ENCODE results near the gene SHCBP1L.
A peak's percentile ranks its signal among the peaks of the same experiment; 100 is the strongest.
"Not testable (repeated sequence)": the region's sequence is repeated elsewhere in the genome, so short reads cannot be mapped to it uniquely, and the experiment has no call there.

Gene SHCBP1L

GRCh38 chr1:182962554-182963115 lies 9.7 kb upstream of the SHCBP1L start:
- DNase-seq, result peak; percentile 63

- DNase-seq, result no peak
Measured at GRCh38 chr1:182960046-182960445, 7.1 kb upstream of the SHCBP1L start.

DNA sequence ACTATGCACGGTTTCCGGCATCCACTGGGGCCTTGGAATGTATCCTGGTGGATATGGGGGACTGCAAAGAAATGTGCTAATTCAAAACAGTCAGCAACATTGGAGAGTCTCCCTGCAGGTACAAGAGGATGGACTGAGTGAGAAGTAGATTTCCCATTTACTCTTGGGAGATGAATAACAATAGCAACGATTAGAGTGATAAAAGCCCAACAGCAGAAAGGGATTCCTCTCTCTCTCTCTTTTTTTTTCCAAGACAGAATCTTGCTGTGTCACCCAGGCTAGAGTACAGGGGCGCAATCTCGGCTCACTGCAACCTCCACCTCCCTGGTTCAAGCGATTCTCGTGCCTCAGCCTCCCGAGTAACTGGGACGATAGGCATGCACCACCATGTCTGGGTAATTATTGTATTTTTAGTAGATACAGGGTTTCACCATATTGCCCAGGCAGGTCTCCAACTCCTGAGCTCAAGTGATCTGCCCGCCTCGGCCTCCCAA lies 5.0 kb upstream of the SHCBP1L start:
- no peak for DNase-seq

GRCh38 chr1:182956708-182957365 lies 3.9 kb upstream of the SHCBP1L start:
- DNase-seq, result no peak

- DNase-seq, result no peak
Measured at GRCh38 chr1:182955596-182956588, 2.9 kb upstream of the SHCBP1L start.

DNA sequence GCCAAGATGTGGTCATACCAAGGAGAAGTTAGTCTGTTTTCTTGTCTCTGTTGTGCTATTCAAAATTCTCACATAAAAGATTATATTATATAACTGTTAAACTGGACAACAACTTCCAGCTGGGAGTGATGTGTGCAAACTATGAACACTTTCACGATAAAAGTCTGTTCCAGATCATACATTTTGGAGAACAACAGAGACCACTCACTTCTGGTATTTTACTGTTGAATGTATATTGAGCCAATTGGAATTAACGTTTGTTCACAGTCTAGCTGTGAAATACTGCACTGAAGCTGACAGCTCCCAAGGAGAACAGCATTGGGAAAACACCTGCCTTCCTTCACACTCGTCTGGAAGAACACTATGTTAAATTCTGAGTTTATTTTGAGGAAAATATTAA lies 860 bp upstream of the SHCBP1L start:
- DNase-seq, result no peak

DNA sequence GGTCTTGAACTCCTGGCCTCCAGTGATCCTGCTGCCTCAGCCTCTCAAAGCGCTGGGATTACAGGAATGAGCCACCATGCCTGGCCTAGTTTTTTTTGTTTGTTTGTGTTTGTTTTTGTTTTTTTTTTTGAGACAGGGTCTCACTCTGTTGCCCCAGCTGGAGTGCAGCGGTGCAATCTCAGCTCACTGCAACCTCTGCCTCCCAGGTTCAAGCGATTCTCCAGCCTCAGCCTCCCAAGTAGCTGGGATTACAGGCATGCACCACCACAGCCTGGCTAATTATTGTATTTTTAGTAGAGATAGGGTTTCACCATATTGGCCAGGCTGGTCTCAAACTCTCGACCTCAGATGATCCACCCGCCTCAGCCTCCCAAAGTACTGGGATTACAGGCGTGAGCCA lies 9.6 kb downstream of the SHCBP1L start:
- not testable (repeated sequence) for DNase-seq

DNA sequence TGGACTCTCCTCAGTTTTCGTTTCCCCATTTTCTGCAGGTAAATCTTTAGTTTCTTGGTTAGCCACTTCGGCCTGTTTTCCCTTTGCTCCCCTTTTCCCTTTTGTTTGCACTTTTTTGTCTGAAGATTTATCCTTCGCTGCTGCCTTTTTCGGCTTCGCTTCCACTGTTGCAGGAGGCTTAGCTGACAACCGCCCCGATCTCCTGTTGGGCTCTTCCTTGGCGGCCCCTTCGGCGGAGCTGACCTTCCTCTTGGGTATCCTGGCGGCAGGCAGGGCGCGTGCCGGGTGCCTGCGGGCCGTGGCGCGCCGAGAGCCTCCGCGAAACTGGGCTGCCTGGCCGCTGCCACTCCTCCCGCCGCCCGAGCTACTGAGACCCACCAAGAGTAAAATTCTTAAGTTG lies 10.8 kb downstream of the SHCBP1L start:
- DNase-seq, result not testable (repeated sequence)

- no peak for DNase-seq
Measured at GRCh38 chr1:182939413-182939812, 13.6 kb downstream of the SHCBP1L start.

DNA sequence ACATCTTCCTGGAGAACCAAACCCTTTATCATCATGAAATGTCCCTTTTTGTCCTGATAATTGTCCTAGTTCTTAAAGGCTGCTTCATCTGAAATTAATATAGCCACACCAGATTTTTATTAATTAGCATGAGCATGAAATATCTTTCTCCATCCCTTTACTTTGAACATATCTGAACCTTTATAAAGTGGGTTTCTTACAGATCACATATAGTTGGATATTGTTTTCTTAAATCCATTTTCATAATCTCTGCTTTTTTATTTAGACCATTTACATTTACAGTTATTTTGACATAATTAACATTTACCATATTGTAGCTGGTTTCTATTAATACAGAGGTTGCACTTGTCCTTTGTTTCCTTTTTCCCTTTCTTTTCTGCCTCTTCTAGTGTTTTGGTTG lies 17.2 kb downstream of the SHCBP1L start:
- no peak for DNase-seq

- no peak for DNase-seq
Measured at GRCh38 chr1:182930985-182931384, 22.0 kb downstream of the SHCBP1L start.

- DNase-seq, result no peak
Measured at GRCh38 chr1:182927693-182928433, 25.1 kb downstream of the SHCBP1L start.

- DNase-seq, result no peak
Measured at GRCh38 chr1:182925661-182926060, 27.3 kb downstream of the SHCBP1L start.

- no peak for DNase-seq
Measured at GRCh38 chr1:182917378-182917777, 35.6 kb downstream of the SHCBP1L start.

DNA sequence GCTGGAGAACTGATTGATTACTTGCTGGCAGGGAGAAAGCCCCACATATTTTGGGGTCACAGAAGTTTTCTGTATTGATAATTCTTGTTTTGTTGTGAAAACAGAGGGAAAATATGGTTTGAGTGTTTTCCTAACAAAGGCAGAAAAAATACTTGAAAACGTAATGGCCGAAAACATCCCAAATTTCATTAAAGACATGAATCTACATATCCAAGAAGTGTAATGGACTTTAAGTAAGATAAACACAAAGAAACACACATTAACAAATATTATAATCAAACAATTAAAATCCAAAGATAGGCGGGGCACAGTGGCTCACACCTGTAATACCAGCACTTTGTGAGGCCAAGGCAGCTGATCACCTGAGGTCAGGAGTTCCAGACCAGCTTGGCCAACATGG lies 39.6 kb downstream of the SHCBP1L start:
- DNase-seq, result no peak

DNA sequence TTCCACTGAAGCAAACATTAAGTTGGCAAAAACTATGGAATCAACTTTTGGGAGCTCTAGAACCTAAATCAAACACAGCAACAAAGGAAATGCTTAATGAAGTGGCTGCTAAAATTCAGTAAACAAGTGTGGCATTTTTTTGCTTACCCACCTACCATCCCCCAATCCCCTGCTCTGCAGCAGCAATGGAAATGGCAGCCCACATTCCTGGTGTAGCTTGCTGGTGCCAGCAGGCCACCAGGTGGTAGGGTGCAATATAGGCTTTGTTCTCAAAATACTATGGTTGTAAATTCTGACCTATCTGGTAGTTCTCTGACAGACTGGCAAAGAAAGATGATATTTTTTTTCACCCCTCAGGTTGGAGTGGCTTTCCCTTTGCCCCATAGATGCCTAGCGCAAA lies 42.8 kb downstream of the SHCBP1L start:
- no peak for DNase-seq

DNA sequence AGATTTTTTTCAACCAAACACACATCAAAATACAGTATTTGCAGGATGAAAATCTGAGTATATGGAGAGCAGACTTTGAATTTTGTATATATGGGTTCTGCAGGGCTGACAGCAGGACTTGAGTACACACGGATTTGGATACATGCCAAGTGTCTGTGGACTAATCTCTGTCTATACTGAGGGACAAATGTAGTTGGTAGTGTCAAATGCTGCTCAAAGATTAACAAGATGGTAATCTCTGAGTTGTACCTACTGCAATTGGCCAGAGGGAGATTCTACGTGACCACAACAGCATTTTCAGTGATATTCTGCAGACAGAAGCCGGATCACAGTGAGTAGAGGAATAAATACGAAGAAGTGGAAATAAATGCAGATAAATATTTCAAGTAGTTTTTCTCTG lies 43.4 kb downstream of the SHCBP1L start:
- peak; percentile 8 for DNase-seq

DNA sequence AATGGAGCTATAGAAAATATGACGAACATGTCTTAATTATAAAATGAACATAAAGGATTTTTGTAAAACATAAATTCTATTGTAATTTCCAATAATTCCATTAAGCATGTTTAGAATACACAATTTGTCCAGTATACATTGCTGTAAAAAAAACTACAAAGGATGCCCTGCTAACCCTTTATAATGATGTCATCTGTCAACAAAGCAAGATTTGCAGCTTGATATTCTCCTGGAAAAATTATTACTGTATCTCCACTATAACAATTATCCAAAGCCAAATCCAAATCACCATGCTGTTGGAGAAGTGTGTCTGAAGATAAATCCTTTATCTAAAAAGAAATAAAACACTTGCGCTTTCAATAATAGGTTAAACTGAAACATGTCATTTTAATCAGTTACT lies 47.6 kb downstream of the SHCBP1L start:
- no peak for DNase-seq

DNA sequence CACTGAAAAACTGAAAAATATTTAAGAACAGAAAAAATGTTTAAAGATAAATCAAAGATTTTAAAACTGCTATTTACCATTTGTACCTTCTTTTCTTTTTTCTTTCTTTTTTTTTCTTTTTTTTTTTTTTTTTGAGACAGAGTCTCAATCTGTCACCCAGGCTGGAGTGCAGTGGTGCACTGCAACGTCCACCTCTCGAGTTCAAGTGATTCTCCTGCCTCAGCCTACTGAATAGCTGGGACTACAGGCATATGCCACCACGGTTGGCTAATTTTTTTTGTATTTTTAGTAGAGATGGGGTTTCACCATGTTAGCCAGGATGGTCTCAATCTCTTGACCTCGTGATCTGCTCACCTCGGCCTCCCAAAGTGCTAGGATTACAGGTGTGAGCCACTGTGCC lies 51.0 kb downstream of the SHCBP1L start:
- DNase-seq, result not testable (repeated sequence)

- DNase-seq, result no peak
Measured at GRCh38 chr1:182897696-182898095, 55.3 kb downstream of the SHCBP1L start.

- peak; percentile 35 for DNase-seq
Measured at GRCh38 chr1:182890927-182891610, 61.9 kb downstream of the SHCBP1L start.

- DNase-seq, result no peak
Measured at GRCh38 chr1:182889997-182890396, 63.0 kb downstream of the SHCBP1L start.

Measured in NCI-H2081 treated with DMSO at 0.1 percent for 48 hours (cell line).